ENCODE measurements around the gene TPR.

DNA sequence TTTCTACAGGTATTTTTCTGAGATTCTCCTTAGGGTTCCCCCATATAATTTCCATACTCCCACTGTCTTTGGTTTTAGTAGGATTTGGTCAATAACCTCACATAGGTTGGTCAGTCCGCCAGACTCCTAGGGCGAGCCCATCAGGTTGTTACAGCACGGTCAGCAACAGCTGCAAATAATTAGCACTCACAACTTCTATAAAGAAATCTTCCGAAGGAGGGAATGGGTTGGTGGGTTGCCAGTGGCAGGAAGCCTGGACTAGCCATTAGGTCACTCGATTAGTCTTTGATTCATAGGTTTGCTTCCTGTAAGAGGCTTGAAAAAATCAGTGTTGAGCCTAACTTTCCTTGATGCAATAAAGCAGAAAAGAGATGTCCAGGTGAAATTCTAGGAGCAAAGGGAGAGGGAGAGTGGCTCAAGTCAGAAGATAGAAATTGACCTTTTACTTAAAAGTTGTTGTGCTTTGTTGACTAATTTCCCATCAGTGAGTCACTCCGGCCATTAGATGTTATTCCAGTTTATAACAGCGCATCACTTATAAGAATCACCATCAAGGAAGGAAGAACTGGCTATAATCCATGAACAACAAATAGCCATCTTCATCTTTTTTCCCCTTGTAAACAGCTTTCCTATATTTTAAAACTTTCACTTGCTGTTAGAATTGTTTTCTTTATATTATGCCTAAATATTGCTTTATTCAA lies 88.3 kb downstream of the TPR start:
- TF ChIP-seq, protein P1, sequence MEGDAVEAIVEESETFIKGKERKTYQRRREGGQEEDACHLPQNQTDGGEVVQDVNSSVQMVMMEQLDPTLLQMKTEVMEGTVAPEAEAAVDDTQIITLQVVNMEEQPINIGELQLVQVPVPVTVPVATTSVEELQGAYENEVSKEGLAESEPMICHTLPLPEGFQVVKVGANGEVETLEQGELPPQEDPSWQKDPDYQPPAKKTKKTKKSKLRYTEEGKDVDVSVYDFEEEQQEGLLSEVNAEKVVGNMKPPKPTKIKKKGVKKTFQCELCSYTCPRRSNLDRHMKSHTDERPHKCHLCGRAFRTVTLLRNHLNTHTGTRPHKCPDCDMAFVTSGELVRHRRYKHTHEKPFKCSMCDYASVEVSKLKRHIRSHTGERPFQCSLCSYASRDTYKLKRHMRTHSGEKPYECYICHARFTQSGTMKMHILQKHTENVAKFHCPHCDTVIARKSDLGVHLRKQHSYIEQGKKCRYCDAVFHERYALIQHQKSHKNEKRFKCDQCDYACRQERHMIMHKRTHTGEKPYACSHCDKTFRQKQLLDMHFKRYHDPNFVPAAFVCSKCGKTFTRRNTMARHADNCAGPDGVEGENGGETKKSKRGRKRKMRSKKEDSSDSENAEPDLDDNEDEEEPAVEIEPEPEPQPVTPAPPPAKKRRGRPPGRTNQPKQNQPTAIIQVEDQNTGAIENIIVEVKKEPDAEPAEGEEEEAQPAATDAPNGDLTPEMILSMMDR (IDR thresholded peaks at IDR 0.05; ENCODE audit: insufficient read depth, low read depth, low read length) = no peak
- TF ChIP-seq EZH2 (IDR thresholded peaks at IDR 0.05; ENCODE audit: insufficient read depth, low read length) = no peak

Data from astrocyte (in vitro differentiated cells and primary cell).